H9 (cell line): ENCODE results near the gene FNDC3B. TPM values are rescaled to one million over a fixed set of nuclear protein-coding genes. Genes with fewer than 3 reads are reported as not detected.
"Not testable (repeated sequence)": the region's sequence is repeated elsewhere in the genome, so short reads cannot be mapped to it uniquely, and the experiment has no call there.

Source experiments
- DNase-seq: peaks from one replicate; pipeline ENCODE4 v3.0.0-alpha.2; 2017
- H2AFZ ChIP-seq: one replicate; pipeline ENCODE4 v1.6.1; 2013; ENCODE audit warnings: mild to moderate bottlenecking, low read length, control low read depth, moderate library complexity
- H2AK5ac ChIP-seq: 2 replicates; pipeline ENCODE4 v1.6.1; 2013; ENCODE audit warnings: low read length, control low read depth, mixed read lengths; ENCODE audit not compliant: insufficient read length
- H2BK120ac ChIP-seq: one replicate; pipeline ENCODE4 v1.6.1; 2013; ENCODE audit warnings: low read depth, mild to moderate bottlenecking, low read length, control low read depth, inconsistent platforms; ENCODE audit not compliant: poor library complexity, severe bottlenecking
- H2BK12ac ChIP-seq: 2 replicates; pipeline ENCODE4 v1.6.1; 2013; ENCODE audit warnings: low read length, control low read depth, mixed read lengths, low read depth; ENCODE audit not compliant: insufficient read length
- H2BK15ac ChIP-seq: 2 replicates; pipeline ENCODE4 v1.6.1; 2013; ENCODE audit warnings: low read depth, low read length, control low read depth
- H2BK20ac ChIP-seq: one replicate; pipeline ENCODE4 v1.6.1; 2013; ENCODE audit warnings: low read depth, mild to moderate bottlenecking, low read length, control low read depth, inconsistent platforms; ENCODE audit not compliant: poor library complexity, severe bottlenecking
- H2BK5ac ChIP-seq: 2 replicates; pipeline ENCODE4 v1.6.1; 2013; ENCODE audit warnings: low read length, control low read depth, mixed read lengths; ENCODE audit not compliant: insufficient read length
- H3K14ac ChIP-seq: 2 replicates; pipeline ENCODE4 v1.6.1; 2013; ENCODE audit warnings: low read length, control low read depth; ENCODE audit not compliant: insufficient read depth
- H3K18ac ChIP-seq: 2 replicates; pipeline ENCODE4 v1.6.1; 2013; ENCODE audit warnings: low read depth, mild to moderate bottlenecking, mixed read lengths, low read length, control low read depth; ENCODE audit not compliant: insufficient read length
- H3K23ac ChIP-seq: 2 replicates; pipeline ENCODE4 v1.6.1; 2013; ENCODE audit warnings: low read length, control low read depth, mixed read lengths, low read depth; ENCODE audit not compliant: insufficient read length
- H3K23me2 ChIP-seq: 2 replicates; pipeline ENCODE4 v1.6.1; 2013; ENCODE audit warnings: low read depth, mild to moderate bottlenecking, mixed read lengths, low read length, control low read depth; ENCODE audit not compliant: insufficient read length, poor library complexity, severe bottlenecking
- H3K27ac ChIP-seq: 2 replicates; pipeline ENCODE4 v1.5.1; 2013; ENCODE audit warnings: low read length, control low read depth, mixed read lengths, low read depth; ENCODE audit not compliant: insufficient read length
- H3K27me3 ChIP-seq: 2 replicates; pipeline ENCODE4 v1.6.1; 2013; ENCODE audit warnings: low read length, control low read depth, inconsistent platforms; ENCODE audit not compliant: insufficient read depth
- H3K4ac ChIP-seq: 2 replicates; pipeline ENCODE4 v1.6.1; 2013; ENCODE audit warnings: low read depth, mild to moderate bottlenecking, control low read depth, inconsistent platforms, low read length, moderate library complexity
- H3K4me1 ChIP-seq: 2 replicates; pipeline ENCODE4 v1.6.1; 2013; ENCODE audit warnings: low read length, control low read depth, inconsistent platforms; ENCODE audit not compliant: insufficient read depth
- H3K4me2 ChIP-seq: 2 replicates; pipeline ENCODE4 v1.6.1; 2013; ENCODE audit warnings: low read length, control low read depth, mixed read lengths; ENCODE audit not compliant: insufficient read length, insufficient read depth
- H3K56ac ChIP-seq: 2 replicates; pipeline ENCODE4 v1.6.1; 2013; ENCODE audit warnings: low read depth, mild to moderate bottlenecking, mixed read lengths, low read length, control low read depth; ENCODE audit not compliant: insufficient read length
- H3K79me1 ChIP-seq: 2 replicates; pipeline ENCODE4 v1.6.1; 2013; ENCODE audit warnings: low read depth, mild to moderate bottlenecking, moderate library complexity, low read length, control low read depth, inconsistent platforms; ENCODE audit not compliant: insufficient read depth, poor library complexity, severe bottlenecking
- H3K79me2 ChIP-seq: 2 replicates; pipeline ENCODE4 v1.6.1; 2013; ENCODE audit warnings: low read length, control low read depth, inconsistent platforms; ENCODE audit not compliant: insufficient read depth
- H3K9ac ChIP-seq: 2 replicates; pipeline ENCODE4 v1.6.1; 2013; ENCODE audit warnings: low read length, control low read depth, mixed read lengths; ENCODE audit not compliant: insufficient read length; ENCODE audit errors: extremely low read depth
- H3K9me3 ChIP-seq: one replicate; pipeline ENCODE4 v1.6.1; 2013; ENCODE audit warnings: low read depth, low read length, inconsistent platforms; ENCODE audit not compliant: control insufficient read depth
- H3T11ph ChIP-seq: one replicate; pipeline ENCODE4 v1.6.1; 2013; ENCODE audit warnings: mild to moderate bottlenecking, low read length, control low read depth, inconsistent platforms
- H4K20me1 ChIP-seq: one replicate; pipeline ENCODE4 v1.6.1; 2013; ENCODE audit not compliant: control insufficient read depth, insufficient read length, insufficient read depth
- H4K5ac ChIP-seq: 2 replicates; pipeline ENCODE4 v1.6.1; 2013; ENCODE audit warnings: low read depth, mild to moderate bottlenecking, mixed read lengths, low read length, control low read depth; ENCODE audit not compliant: insufficient read length
- H4K8ac ChIP-seq: replicated peaks from 2 replicates; pipeline ENCODE4 v1.6.1; 2013; ENCODE audit warnings: low read length, control low read depth, mixed read lengths, low read depth; ENCODE audit not compliant: insufficient read length
- H4K91ac ChIP-seq: 2 replicates; pipeline ENCODE4 v1.6.1; 2013; ENCODE audit warnings: low read depth, mild to moderate bottlenecking, moderate library complexity, mixed read lengths, low read length, control low read depth; ENCODE audit not compliant: insufficient read length
- H3K27ac Mint-ChIP-seq, 3 experiments: 2 replicates in 2 of 3; 3 replicates in 1 of 3; pipeline ENCODE4 v1.8.0; 2020 to 2021; ENCODE audit warnings: mixed read lengths in 3 of 3, mild to moderate bottlenecking in 1 of 3, moderate library complexity in 1 of 3
- H3K27me3 Mint-ChIP-seq: 2 replicates; pipeline ENCODE4 v1.8.0; 2021; ENCODE audit warnings: low read depth, mild to moderate bottlenecking, moderate library complexity, mixed read lengths
- H3K36me3 Mint-ChIP-seq, 3 experiments: 2 replicates in 2 of 3; 3 replicates in 1 of 3; pipeline ENCODE4 v1.8.0; 2020 to 2021; ENCODE audit warnings: low read depth in 3 of 3, mixed read lengths in 3 of 3; ENCODE audit not compliant: insufficient read depth in 1 of 3
- H3K4me1 Mint-ChIP-seq, 2 experiments: 2 replicates each; pipeline ENCODE4 v1.8.0; 2020; ENCODE audit warnings: mixed read lengths in 2 of 2
- H3K4me3 Mint-ChIP-seq, 2 experiments: 2 replicates in 1 of 2; 3 replicates in 1 of 2; pipeline ENCODE4 v1.8.0; 2020 to 2021; ENCODE audit warnings: mild to moderate bottlenecking in 2 of 2, mixed read lengths in 2 of 2, moderate library complexity in 1 of 2
- H3K9me3 Mint-ChIP-seq, 2 experiments: 2 replicates in 1 of 2; 3 replicates in 1 of 2; pipeline ENCODE4 v1.8.0; 2020; ENCODE audit warnings: mild to moderate bottlenecking in 2 of 2, mixed read lengths in 2 of 2, moderate library complexity in 1 of 2
- CTCF ChIP-seq: fragments of 200-600 bp; sonication (generic); conservative IDR thresholded peaks from 3 replicates; pipeline ENCODE4 v1.8.0; 2021; ENCODE audit warnings: antibody characterized with exemption, mild to moderate bottlenecking
- WGBS: extraction: QIAGEN DNeasy Blood & Tissue Kit; methylation state at CpG from one replicate; pipeline ENCODE4 v1.1.7; 2013; ENCODE audit warnings: missing lambda C conversion rate, low lambda C conversion rate, mixed read lengths; ENCODE audit not compliant: insufficient read length; ENCODE audit errors: extremely low coverage; 5-methylcytosine and 5-hydroxymethylcytosine counted together
- total RNA-seq: library from RNA; stranded (reverse); gene quantifications from 2 replicates; pipeline ENCODE4 v1.2.1, GENCODE V29; 2021

Gene FNDC3B
- total RNA-seq, 1 experiment from 2014 or later = 43.8 TPM

GRCh38 chr3:172241405-172241804 is 202.0 kb downstream of the FNDC3B start:
- Histone ChIP-seq H4K5ac (no peak overlapping the region), H3K4me1 (no peaks in the 10 kb centered on the region), H2BK5ac (no peak overlapping the region), H3K4ac (no peak overlapping the region), H3K18ac (no peak overlapping the region), H3K79me1 (peaks cover 3% of the 10 kb centered on the region), H3K9ac (no peak overlapping the region), H2BK120ac (no peak overlapping the region), H2BK15ac (no peak overlapping the region), H3K9me3 (peaks cover 27% of the 10 kb centered on the region), H2BK20ac (no peak overlapping the region), H3K27ac (no peak overlapping the region), H4K91ac (no peak overlapping the region), H3K14ac (no peak overlapping the region), H3K23me2 (no peaks in the 10 kb centered on the region), H4K8ac (no peak overlapping the region), H3K27me3 (no peaks in the 10 kb centered on the region), H3K79me2 (peaks cover 2% of the 10 kb centered on the region; the same call in 1 of the 2 replicates), H3T11ph (no peak overlapping the region), H2AK5ac (no peak overlapping the region), H3K4me2 (no peak overlapping the region), H2BK12ac (no peak overlapping the region), H4K20me1 (no peaks in the 10 kb centered on the region), H3K23ac (no peak overlapping the region), H2AFZ (no peak overlapping the region), H3K56ac (no peak overlapping the region)
- Mint-ChIP-seq H3K27ac (no peak overlapping the region), H3K4me1 (peaks cover 0 to 3% of the 10 kb centered on the region in 2 experiments; a peak in 1 of 4 replicates), H3K27me3 (no peaks in the 10 kb centered on the region), H3K36me3 (peaks cover 45 to 51% (median 45%) of the 10 kb centered on the region in 3 experiments), H3K4me3 (no peak overlapping the region), H3K9me3 (peaks cover 36 to 41% of the 10 kb centered on the region in 2 experiments)
- DNase-seq = no peak
- no peak for TF ChIP-seq CTCF
- WGBS = no CpG with 5 or more reads among the region's 1 CpG

- not testable (repeated sequence) for DNase-seq, H3K4ac ChIP-seq, H4K8ac ChIP-seq, H3K14ac ChIP-seq, H3K27me3 Mint-ChIP-seq, H3K79me1 ChIP-seq, H3K27me3 ChIP-seq, H3K27ac ChIP-seq, H2BK12ac ChIP-seq, H4K91ac ChIP-seq, H3K23ac ChIP-seq, H4K5ac ChIP-seq, H2BK5ac ChIP-seq, H3K23me2 ChIP-seq, H3K4me2 ChIP-seq, H4K20me1 ChIP-seq, H3K27ac Mint-ChIP-seq, H2BK120ac ChIP-seq, H3K18ac ChIP-seq, H2BK20ac ChIP-seq, H3K56ac ChIP-seq, H3K4me1 ChIP-seq, H3T11ph ChIP-seq, H3K79me2 ChIP-seq, H2AFZ ChIP-seq, H3K9ac ChIP-seq, H2BK15ac ChIP-seq, H3K4me3 Mint-ChIP-seq, H2AK5ac ChIP-seq
- WGBS = no CpG with 5 or more reads among the region's 3 CpGs
- Mint-ChIP-seq H3K36me3 (peaks cover 45 to 51% (median 46%) of the 10 kb centered on the region in 3 experiments), H3K4me1 (peaks cover 7 to 12% of the 10 kb centered on the region in 2 experiments), H3K9me3 (peaks cover 36 to 41% of the 10 kb centered on the region in 2 experiments)
- peaks cover 27% of the 10 kb centered on the region for H3K9me3 ChIP-seq
Observed at GRCh38 chr3:172242471-172242870, 203.1 kb downstream of the FNDC3B start.
